ENCODE data around the gene CDH26. TPM values are rescaled to one million over a fixed set of nuclear protein-coding genes. Genes with fewer than 3 reads are reported as not detected.

CDH26 gene
- total and polyA plus RNA-seq, 2 of the 13 experiments (the other 11 are each of a cell fraction or from before 2014, with no cell fraction given) = 0.40 to 1.1 TPM

DNA sequence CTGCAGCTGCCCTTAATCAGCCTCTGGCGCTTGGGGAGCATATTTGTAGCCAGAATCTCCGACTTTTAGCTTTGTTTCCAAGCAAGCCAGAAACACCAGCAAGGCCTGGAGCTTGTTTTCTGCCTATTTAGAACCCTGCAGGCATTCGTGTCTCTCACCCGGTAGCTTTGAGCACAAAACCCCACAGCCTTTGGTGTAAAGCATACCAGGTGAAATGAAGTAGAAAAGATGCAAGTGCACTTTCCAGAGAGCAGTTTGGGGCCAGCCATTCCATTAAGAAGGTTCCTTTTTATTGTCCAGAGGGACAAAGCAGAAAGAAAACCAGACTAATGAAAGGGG lies 17.3 kb upstream of the CDH26 start (continued):
- TF ChIP-seq SMAD1 (CRISPR knock-in tag; IDR thresholded peaks at IDR 0.05; ENCODE audit: borderline replicate concordance, low read depth) (no peak), SP5 (CRISPR knock-in tag; IDR thresholded peaks at IDR 0.05; ENCODE audit: borderline replicate concordance, low read depth) (no peak), ZNF746 (CRISPR knock-in tag; IDR thresholded peaks at IDR 0.05) (no peak), ZNF850 (CRISPR knock-in tag; conservative IDR thresholded peaks at IDR 0.05) (no peak), RORA (CRISPR knock-in tag; IDR thresholded peaks at IDR 0.05) (no peak), KDM6A (CRISPR knock-in tag; IDR thresholded peaks at IDR 0.05; ENCODE audit: low read depth) (no peak), ZNF441 (CRISPR knock-in tag; IDR thresholded peaks at IDR 0.05; ENCODE audit: borderline replicate concordance) (peak; percentile 6; the same call in 1 of the 2 replicates), BRCA1 (CRISPR knock-in tag; IDR thresholded peaks at IDR 0.05) (no peak), IKZF4 (CRISPR knock-in tag; IDR thresholded peaks at IDR 0.05; ENCODE audit: borderline replicate concordance, low read depth, not compliant biosample characterization) (no peak), HOXA9 (CRISPR knock-in tag; IDR thresholded peaks at IDR 0.05; ENCODE audit: borderline replicate concordance) (no peak), ZKSCAN8 (CRISPR knock-in tag; IDR thresholded peaks at IDR 0.05; ENCODE audit: borderline replicate concordance) (no peak), KAT7 (CRISPR knock-in tag; IDR thresholded peaks at IDR 0.05; ENCODE audit: borderline replicate concordance) (no peak), ZNF775 (CRISPR knock-in tag; IDR thresholded peaks at IDR 0.05; ENCODE audit: borderline replicate concordance) (no peak), ZIK1 (CRISPR knock-in tag; IDR thresholded peaks at IDR 0.05; ENCODE audit: borderline replicate concordance, low read depth) (no peak), ZNF563 (CRISPR knock-in tag; IDR thresholded peaks at IDR 0.05) (no peak), SP140L (CRISPR knock-in tag; IDR thresholded peaks at IDR 0.05; ENCODE audit: borderline replicate concordance) (no peak), SP1 (IDR thresholded peaks at IDR 0.05) (no peak), SP1 (CRISPR knock-in tag; IDR thresholded peaks at IDR 0.05) (no peak), SATB2 (CRISPR knock-in tag; IDR thresholded peaks at IDR 0.05) (no peak)
- TF ChIP-seq, protein P1, sequence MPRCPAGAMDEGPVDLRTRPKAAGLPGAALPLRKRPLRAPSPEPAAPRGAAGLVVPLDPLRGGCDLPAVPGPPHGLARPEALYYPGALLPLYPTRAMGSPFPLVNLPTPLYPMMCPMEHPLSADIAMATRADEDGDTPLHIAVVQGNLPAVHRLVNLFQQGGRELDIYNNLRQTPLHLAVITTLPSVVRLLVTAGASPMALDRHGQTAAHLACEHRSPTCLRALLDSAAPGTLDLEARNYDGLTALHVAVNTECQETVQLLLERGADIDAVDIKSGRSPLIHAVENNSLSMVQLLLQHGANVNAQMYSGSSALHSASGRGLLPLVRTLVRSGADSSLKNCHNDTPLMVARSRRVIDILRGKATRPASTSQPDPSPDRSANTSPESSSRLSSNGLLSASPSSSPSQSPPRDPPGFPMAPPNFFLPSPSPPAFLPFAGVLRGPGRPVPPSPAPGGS (CRISPR knock-in tag; IDR thresholded peaks at IDR 0.05) = no peak
- TF ChIP-seq, protein P2, sequence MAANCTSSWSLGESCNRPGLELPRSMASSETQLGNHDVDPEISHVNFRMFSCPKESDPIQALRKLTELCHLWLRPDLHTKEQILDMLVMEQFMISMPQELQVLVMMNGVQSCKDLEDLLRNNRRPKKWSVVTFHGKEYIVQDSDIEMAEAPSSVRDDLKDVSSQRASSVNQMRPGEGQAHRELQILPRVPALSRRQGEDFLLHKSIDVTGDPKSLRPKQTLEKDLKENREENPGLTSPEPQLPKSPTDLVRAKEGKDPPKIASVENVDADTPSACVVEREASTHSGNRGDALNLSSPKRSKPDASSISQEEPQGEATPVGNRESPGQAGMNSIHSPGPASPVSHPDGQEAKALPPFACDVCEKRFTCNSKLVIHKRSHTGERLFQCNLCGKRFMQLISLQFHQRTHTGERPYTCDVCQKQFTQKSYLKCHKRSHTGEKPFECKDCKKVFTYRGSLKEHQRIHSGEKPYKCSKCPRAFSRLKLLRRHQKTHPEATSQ (CRISPR knock-in tag; IDR thresholded peaks at IDR 0.05; ENCODE audit: borderline replicate concordance) = 0 out of 2 replicates have a peak, but pooled peaks have one; percentile 27
- TF ChIP-seq, protein P3, sequence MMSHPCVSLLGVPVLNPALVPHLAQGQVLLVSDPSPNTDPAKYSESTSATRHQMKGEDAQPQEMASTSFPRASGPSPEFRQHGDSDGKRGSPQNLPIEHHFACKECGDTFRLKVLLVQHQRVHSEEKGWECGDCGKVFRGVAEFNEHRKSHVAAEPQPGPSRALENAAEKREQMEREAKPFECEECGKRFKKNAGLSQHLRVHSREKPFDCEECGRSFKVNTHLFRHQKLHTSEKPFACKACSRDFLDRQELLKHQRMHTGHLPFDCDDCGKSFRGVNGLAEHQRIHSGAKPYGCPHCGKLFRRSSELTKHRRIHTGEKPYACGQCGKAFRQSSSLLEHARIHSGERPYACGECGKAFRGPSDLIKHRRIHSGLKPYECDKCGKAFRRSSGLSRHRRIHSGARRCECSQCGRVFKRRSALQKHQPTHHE (CRISPR knock-in tag; IDR thresholded peaks at IDR 0.05; ENCODE audit: borderline replicate concordance) = no peak
- TF ChIP-seq, protein P4, sequence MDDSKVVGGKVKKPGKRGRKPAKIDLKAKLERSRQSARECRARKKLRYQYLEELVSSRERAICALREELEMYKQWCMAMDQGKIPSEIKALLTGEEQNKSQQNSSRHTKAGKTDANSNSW (CRISPR knock-in tag; IDR thresholded peaks at IDR 0.05; ENCODE audit: borderline replicate concordance) = no peak
- TF ChIP-seq, protein P5, sequence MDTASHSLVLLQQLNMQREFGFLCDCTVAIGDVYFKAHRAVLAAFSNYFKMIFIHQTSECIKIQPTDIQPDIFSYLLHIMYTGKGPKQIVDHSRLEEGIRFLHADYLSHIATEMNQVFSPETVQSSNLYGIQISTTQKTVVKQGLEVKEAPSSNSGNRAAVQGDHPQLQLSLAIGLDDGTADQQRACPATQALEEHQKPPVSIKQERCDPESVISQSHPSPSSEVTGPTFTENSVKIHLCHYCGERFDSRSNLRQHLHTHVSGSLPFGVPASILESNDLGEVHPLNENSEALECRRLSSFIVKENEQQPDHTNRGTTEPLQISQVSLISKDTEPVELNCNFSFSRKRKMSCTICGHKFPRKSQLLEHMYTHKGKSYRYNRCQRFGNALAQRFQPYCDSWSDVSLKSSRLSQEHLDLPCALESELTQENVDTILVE (CRISPR knock-in tag; IDR thresholded peaks at IDR 0.05) = no peak

Measured in HepG2 (cell line).